IMR-90 (cell line): Measurements from ENCODE around the gene PITPNC1. TPM values are rescaled to one million over a fixed set of nuclear protein-coding genes. Genes with fewer than 3 reads are reported as not detected.

Experiments
- ATAC-seq: fragments of 200-7000 bp; cut with Tn5 transposase; 2 replicates; pipeline ENCODE4 v1.9.1; 2020; ENCODE audit warnings: low read depth, mild to moderate bottlenecking, moderate library complexity
- BruUV-seq: library from RNA; stranded (reverse); fragments of 400-500 nt; replicated peaks from 2 replicates; lab custom pipeline; 2021; lab: Mats Ljungman, UMichigan
- CTCF ChIA-PET: fragments of 300-600 bp; formaldehyde crosslinking; extraction: SDS; loops from one replicate; lab custom pipeline; 2021; ENCODE audit warnings: antibody characterized with exemption; lab: Yijun Ruan, JAX
- POLR2A ChIA-PET: fragments of 300-600 bp; sonication (Branson Sonifier 250); formaldehyde crosslinking; loops from one replicate; lab custom pipeline; 2022; ENCODE audit warnings: antibody characterized with exemption; ENCODE audit not compliant: unreplicated experiment; lab: Charles Lee
- DNase-seq: peaks from one replicate; pipeline ENCODE4 v3.0.0; 2013
- H2AFZ ChIP-seq: replicated peaks from 2 replicates; pipeline ENCODE3; 2013; ENCODE audit warnings: low read length, mild to moderate bottlenecking; ENCODE audit not compliant: poor library complexity
- H2AK5ac ChIP-seq: 2 replicates; pipeline ENCODE4 v1.6.1; 2013; ENCODE audit warnings: low read depth, low read length, inconsistent platforms
- H2AK9ac ChIP-seq: replicated peaks from 2 replicates; pipeline ENCODE3; 2013; ENCODE audit warnings: mild to moderate bottlenecking, low read depth, low read length, moderate library complexity; ENCODE audit not compliant: poor library complexity
- H2BK120ac ChIP-seq: 2 replicates; pipeline ENCODE4 v1.6.1; 2013; ENCODE audit warnings: low read depth, low read length, inconsistent platforms
- H2BK15ac ChIP-seq: 3 replicates; pipeline ENCODE4 v1.6.1; 2013; ENCODE audit warnings: low read depth, low read length, inconsistent platforms
- H2BK20ac ChIP-seq: 2 replicates; pipeline ENCODE4 v1.6.1; 2013; ENCODE audit warnings: low read depth, mild to moderate bottlenecking, inconsistent platforms, low read length, moderate library complexity
- H2BK5ac ChIP-seq: 2 replicates; pipeline ENCODE4 v1.6.1; 2013; ENCODE audit warnings: mild to moderate bottlenecking, low read depth, low read length, inconsistent platforms; ENCODE audit not compliant: poor library complexity, severe bottlenecking
- H3K14ac ChIP-seq: replicated peaks from 2 replicates; pipeline ENCODE4 v1.6.1; 2013; ENCODE audit warnings: low read depth, low read length, inconsistent platforms
- H3K18ac ChIP-seq: 2 replicates; pipeline ENCODE4 v1.6.1; 2013; ENCODE audit warnings: low read depth, low read length, control low read depth
- H3K23ac ChIP-seq: 2 replicates; pipeline ENCODE4 v1.6.1; 2013; ENCODE audit warnings: low read depth, low read length, inconsistent platforms
- H3K27ac ChIP-seq: 2 replicates; pipeline ENCODE4 v1.5.1; 2013; ENCODE audit warnings: mild to moderate bottlenecking, control low read depth, low read length; ENCODE audit not compliant: insufficient read depth
- H3K27me3 ChIP-seq: 2 replicates; pipeline ENCODE4 v1.6.1; 2013; ENCODE audit warnings: low read length; ENCODE audit not compliant: control insufficient read depth, insufficient read depth
- H3K36me3 ChIP-seq: 2 replicates; pipeline ENCODE4 v1.6.1; 2013; ENCODE audit warnings: low read length, mixed read lengths; ENCODE audit not compliant: control insufficient read depth, insufficient read depth
- H3K4ac ChIP-seq: 2 replicates; pipeline ENCODE4 v1.6.1; 2013; ENCODE audit warnings: low read depth, low read length, inconsistent platforms
- H3K4me1 ChIP-seq: 2 replicates; pipeline ENCODE4 v1.6.1; 2013; ENCODE audit warnings: low read length, mixed read lengths; ENCODE audit not compliant: control insufficient read depth, insufficient read depth
- H3K4me2 ChIP-seq: 2 replicates; pipeline ENCODE4 v1.6.1; 2013; ENCODE audit warnings: low read depth, mild to moderate bottlenecking, control low read depth, low read length, moderate library complexity
- H3K4me3 ChIP-seq: 2 replicates; pipeline ENCODE4 v1.5.1; 2013; ENCODE audit warnings: low read depth, mild to moderate bottlenecking, control low read depth, low read length, moderate library complexity; ENCODE audit not compliant: insufficient read depth
- H3K56ac ChIP-seq: 2 replicates; pipeline ENCODE4 v1.6.1; 2013; ENCODE audit warnings: low read length, inconsistent platforms; ENCODE audit not compliant: insufficient read depth; ENCODE audit errors: extremely low read depth
- H3K79me1 ChIP-seq, 2 experiments: 2 replicates each; pipeline ENCODE4 v1.6.1; 2013; ENCODE audit warnings: low read length in 2 of 2, inconsistent platforms in 1 of 2, low read depth in 1 of 2
- H3K9ac ChIP-seq: 2 replicates; pipeline ENCODE4 v1.6.1; 2013; ENCODE audit warnings: low read depth, low read length, control low read depth
- H3K9me1 ChIP-seq: 2 replicates; pipeline ENCODE4 v1.6.1; 2013; ENCODE audit warnings: low read length, inconsistent platforms; ENCODE audit not compliant: insufficient read depth
- H3K9me3 ChIP-seq: 2 replicates; pipeline ENCODE4 v1.6.1; 2013; ENCODE audit warnings: low read length; ENCODE audit not compliant: control insufficient read depth, insufficient read depth
- H4K20me1 ChIP-seq: 2 replicates; pipeline ENCODE4 v1.6.1; 2013; ENCODE audit warnings: low read length, inconsistent platforms; ENCODE audit not compliant: insufficient read depth
- H4K5ac ChIP-seq: 2 replicates; pipeline ENCODE4 v1.6.1; 2013; ENCODE audit warnings: mild to moderate bottlenecking, low read depth, low read length, control low read depth
- H4K8ac ChIP-seq, 2 experiments: 2 replicates each; pipeline ENCODE4 v1.6.1; 2013; ENCODE audit warnings: low read depth in 2 of 2, low read length in 2 of 2, control low read depth in 1 of 2, inconsistent platforms in 1 of 2
- H4K91ac ChIP-seq: 2 replicates; pipeline ENCODE4 v1.6.1; 2013; ENCODE audit warnings: low read depth, low read length, inconsistent platforms; ENCODE audit not compliant: insufficient read depth
- BHLHE40 ChIP-seq: fragments of 150-350 bp; IDR thresholded peaks from 2 replicates; pipeline ENCODE4 v1.6.1; 2016; ENCODE audit warnings: mild to moderate bottlenecking, low read depth, low read length
- CEBPB ChIP-seq: IDR thresholded peaks from 2 replicates; pipeline ENCODE4 v1.6.1; 2012; ENCODE audit warnings: low read depth, low read length, improper control_type of control experiment
- CHD1 ChIP-seq: IDR thresholded peaks from 2 replicates; pipeline ENCODE4 v1.6.1; 2012; ENCODE audit warnings: low read depth, low read length, improper control_type of control experiment
- ELK1 ChIP-seq: fragments of 150-350 bp; IDR thresholded peaks from 2 replicates; pipeline ENCODE4 v1.6.1; 2016; ENCODE audit warnings: low read depth, mild to moderate bottlenecking, low read length, moderate library complexity, borderline replicate concordance
- FOS ChIP-seq: fragments of 150-350 bp; IDR thresholded peaks from 2 replicates; pipeline ENCODE4 v1.6.1; 2016; ENCODE audit warnings: low read depth, low read length
- MAFK ChIP-seq: IDR thresholded peaks from 2 replicates; pipeline ENCODE4 v1.6.1; 2012; ENCODE audit warnings: low read depth, low read length, improper control_type of control experiment
- MAZ ChIP-seq: IDR thresholded peaks from 2 replicates; pipeline ENCODE4 v1.6.1; 2012; ENCODE audit warnings: low read depth, mild to moderate bottlenecking, low read length, improper control_type of control experiment, moderate library complexity, borderline replicate concordance
- MXI1 ChIP-seq: IDR thresholded peaks from 2 replicates; pipeline ENCODE4 v1.6.1; 2012; ENCODE audit warnings: low read depth, mild to moderate bottlenecking, low read length, moderate library complexity, borderline replicate concordance
- NFE2L2 ChIP-seq: fragments of 150-350 bp; IDR thresholded peaks from 2 replicates; pipeline ENCODE4 v1.6.1; 2016; ENCODE audit warnings: low read depth, mild to moderate bottlenecking, low read length
- RAD21 ChIP-seq: IDR thresholded peaks from 2 replicates; pipeline ENCODE4 v1.6.1; 2012; ENCODE audit warnings: low read length, improper control_type of control experiment
- RCOR1 ChIP-seq: IDR thresholded peaks from 2 replicates; pipeline ENCODE4 v1.6.1; 2012; ENCODE audit warnings: mild to moderate bottlenecking, low read length, improper control_type of control experiment; ENCODE audit not compliant: insufficient replicate concordance
- RFX5 ChIP-seq: IDR thresholded peaks from 2 replicates; pipeline ENCODE4 v1.8.0; 2012; ENCODE audit warnings: low read depth, mild to moderate bottlenecking, low read length, moderate library complexity
- SMC3 ChIP-seq: fragments of 150-350 bp; IDR thresholded peaks from 2 replicates; pipeline ENCODE4 v1.6.1; 2016; ENCODE audit warnings: low read depth, mild to moderate bottlenecking, antibody characterized with exemption, low read length, moderate library complexity
- USF2 ChIP-seq: fragments of 150-350 bp; IDR thresholded peaks from 2 replicates; pipeline ENCODE4 v1.6.1; 2017; ENCODE audit warnings: mild to moderate bottlenecking, antibody characterized with exemption, low read length, low read depth
- WGBS, 2 experiments: methylation state at CpG; one replicate each; pipeline versions ENCODE4 v1.1.5 to v1.1.7; 2013; ENCODE audit warnings: missing lambda C conversion rate in 2 of 2; ENCODE audit not compliant: insufficient read length in 1 of 2; ENCODE audit errors: extremely low coverage in 2 of 2; 5-methylcytosine and 5-hydroxymethylcytosine counted together
- dilution Hi-C: fragments of 300-500 bp; cut with HindIII; formaldehyde crosslinking; loops from one replicate; pipeline ENCODE4 v1.14.3; 2018; ENCODE audit warnings: low sequenced_read_pairs; ENCODE audit not compliant: unreplicated experiment
- in situ Hi-C: fragments of 300-500 bp; cut with MboI; formaldehyde crosslinking; loops from 3 replicates; pipeline ENCODE4 v1.14.3; 2019; ENCODE audit warnings: low sequenced_read_pairs, inconsistent platforms, mixed read lengths
- intact Hi-C: fragments of 100-400 bp; cut with micrococcal nuclease; formaldehyde crosslinking; loops from 2 replicates; pipeline ENCODE4 v1.10.0; 2022
- polyA plus RNA-seq, 3 experiments: library from polyadenylated mRNA; depleted of rRNA; stranded (reverse); fragments of >200 nt; gene quantifications; 2 replicates each; pipeline ENCODE4 v1.2.3, GENCODE V29; 2012; ENCODE audit warnings: low replicate concordance in 1 of 3
- total RNA-seq: library from RNA; depleted of rRNA; stranded (reverse); fragments of >200 nt; gene quantifications from 2 replicates; pipeline ENCODE4 v1.2.3, GENCODE V29; 2012

The PITPNC1 gene
- total and polyA plus RNA-seq, 2 of the 4 experiments (the other 2 are of a cell fraction): 4.1 TPM

GRCh38 chr17:67456889-67457288 lies 79.8 kb downstream of the PITPNC1 start:
- ATAC-seq (no peak), DNase-seq (no peak)
- intact Hi-C loops: no loop called here
- Histone ChIP-seq H3K4me1 (no peaks in the 10 kb centered on the region), H3K18ac (no peak overlapping the region), H3K9me1 (no peaks in the 10 kb centered on the region), H3K4me3 (no peak overlapping the region), H4K20me1 (no peaks in the 10 kb centered on the region), H3K27me3 (no peaks in the 10 kb centered on the region), H3K36me3 (peaks cover 3% of the 10 kb centered on the region; the same call in 1 of the 2 replicates), H2BK20ac (no peak overlapping the region), H2BK15ac (no peak overlapping the region), H3K56ac (no peak overlapping the region), H4K91ac (no peak overlapping the region), H3K9ac (no peak overlapping the region), H2AK9ac (no peak overlapping the region), H3K9me3 (peaks cover 5% of the 10 kb centered on the region), H2BK120ac (no peak overlapping the region), H4K5ac (no peak overlapping the region), H3K23ac (no peak overlapping the region), H2BK5ac (no peak overlapping the region), H2AK5ac (no peak overlapping the region), H4K8ac (no peak overlapping the region), H3K14ac (no peak overlapping the region), H3K79me1 (peaks cover 9 to 16% of the 10 kb centered on the region in 2 experiments), H3K27ac (no peak overlapping the region), H2AFZ (no peak overlapping the region), H3K4ac (no peak overlapping the region), H3K4me2 (no peak overlapping the region)
- CTCF ChIA-PET: no interaction called here
- in situ Hi-C loops: no loop called here
- dilution Hi-C loops: no loop called here
- no TSS peak for BruUV-seq
- whole genome bisulfite sequencing, 2 experiments: no CpG with 5 or more reads among the region's 3 CpGs
- TF ChIP-seq MAZ (no peak), RAD21 (no peak), NFE2L2 (no peak), MXI1 (no peak), CHD1 (no peak), USF2 (no peak), MAFK (no peak), SMC3 (no peak), RCOR1 (no peak), CEBPB (no peak), RFX5 (no peak), FOS (no peak), ELK1 (no peak), BHLHE40 (no peak)
- POLR2A ChIA-PET: no interaction called here
